ENCODE results near the gene ZNF512.
"Not testable (repeated sequence)": the region's sequence is repeated elsewhere in the genome, so short reads cannot be mapped to it uniquely, and the experiment has no call there.

Gene ZNF512

DNA sequence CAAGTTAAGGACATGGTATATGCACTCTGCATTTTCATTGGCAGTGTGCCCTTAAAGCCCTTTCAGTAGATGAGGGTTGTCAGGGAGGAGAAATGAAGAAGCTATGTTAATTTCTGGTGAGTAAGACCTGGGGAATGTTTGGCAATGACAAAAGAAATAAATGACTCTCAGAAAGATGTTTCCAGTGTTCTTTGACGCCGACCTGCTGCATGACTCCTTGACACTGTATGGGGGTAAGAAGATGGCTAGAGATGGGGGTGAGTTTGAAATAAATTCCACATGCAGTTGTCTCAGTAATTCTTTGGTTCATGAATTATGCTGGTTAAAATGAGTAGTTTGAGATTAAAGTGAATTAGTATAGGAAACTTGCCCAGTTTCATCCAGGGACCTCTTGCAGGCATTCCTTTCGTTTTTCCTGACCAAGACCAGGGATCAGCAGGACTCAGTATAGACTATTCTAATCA, 40.1 kb downstream of the ZNF512 start:
- Histone ChIP-seq H3K4me3 (ENCODE audit: low read length) (no peak overlapping the region), H3K9me3 (replicated peaks; ENCODE audit: low read length) (no peaks in the 10 kb centered on the region), H3K9ac (ENCODE audit: low read depth, low read length) (no peak overlapping the region), H3K4me1 (ENCODE audit: control insufficient read depth, insufficient read depth, low read length) (peaks cover 40% of the 10 kb centered on the region), H3K27me3 (ENCODE audit: control insufficient read depth, insufficient read depth, low read length) (no peaks in the 10 kb centered on the region), H3K4me2 (ENCODE audit: low read length) (peak overlapping the region; percentile 8), H3K36me3 (ENCODE audit: insufficient read depth, low read length) (peaks cover 54% of the 10 kb centered on the region)

DNA sequence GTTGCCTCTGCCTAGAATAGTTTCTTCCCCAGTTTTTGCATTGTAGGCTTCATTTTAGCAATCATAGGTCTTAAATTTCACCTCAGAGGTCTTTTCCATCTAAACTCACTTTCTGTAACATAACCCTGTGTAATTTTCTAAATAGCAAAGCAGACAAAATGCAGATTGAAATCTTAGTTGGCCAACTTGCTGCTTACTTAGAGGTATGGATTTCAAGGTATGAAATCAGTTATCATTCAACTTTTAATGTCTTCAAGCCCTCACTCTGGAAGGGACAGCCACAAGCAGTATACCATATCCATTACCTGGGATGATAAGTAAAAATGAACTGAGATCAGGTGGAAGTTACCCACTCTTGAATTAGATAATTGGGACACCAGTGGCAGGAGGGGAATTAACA, 42.1 kb downstream of the ZNF512 start:
- peaks cover 49% of the 10 kb centered on the region for H3K4me1 ChIP-seq (ENCODE audit: control insufficient read depth, insufficient read depth, low read length)
- no peak overlapping the region for H3K4me3 ChIP-seq (ENCODE audit: low read length)
- H3K9me3 ChIP-seq (replicated peaks; ENCODE audit: low read length), result no peaks in the 10 kb centered on the region
- no peaks in the 10 kb centered on the region for H3K27me3 ChIP-seq (ENCODE audit: control insufficient read depth, insufficient read depth, low read length)
- peaks cover 44% of the 10 kb centered on the region for H3K36me3 ChIP-seq (ENCODE audit: insufficient read depth, low read length)
- H3K9ac ChIP-seq (ENCODE audit: low read depth, low read length), result no peak overlapping the region
- no peak overlapping the region for H3K4me2 ChIP-seq (ENCODE audit: low read length)

DNA sequence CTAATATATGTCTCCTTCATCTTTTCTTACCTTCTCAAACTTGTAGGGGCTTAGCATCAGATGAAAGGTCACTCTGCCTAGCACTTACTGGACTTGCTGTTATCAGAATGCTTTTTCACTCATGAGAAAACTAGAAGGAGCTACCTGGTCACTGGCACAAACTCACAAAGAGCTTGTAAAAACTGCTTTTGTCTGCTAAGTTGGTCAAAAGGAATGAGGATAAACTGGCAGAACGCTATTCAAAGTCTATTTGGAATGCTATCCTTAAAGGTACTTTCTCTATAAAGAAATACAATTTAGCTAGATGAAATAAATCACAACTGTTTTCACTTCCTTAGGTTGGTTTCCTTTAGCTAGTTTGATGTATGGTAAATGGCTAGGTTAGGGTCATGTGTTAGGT, 43.5 kb downstream of the ZNF512 start:
- H3K27me3 ChIP-seq (ENCODE audit: control insufficient read depth, insufficient read depth, low read length); H3K4me2 ChIP-seq (ENCODE audit: low read length); H3K4me3 ChIP-seq (ENCODE audit: low read length); H3K9me3 ChIP-seq (replicated peaks; ENCODE audit: low read length): not testable (repeated sequence)
- Histone ChIP-seq H3K4me1 (ENCODE audit: control insufficient read depth, insufficient read depth, low read length) (peaks cover 49% of the 10 kb centered on the region), H3K36me3 (ENCODE audit: insufficient read depth, low read length) (peaks cover 34% of the 10 kb centered on the region), H3K9ac (ENCODE audit: low read depth, low read length) (peak overlapping the region; percentile 5)

DNA sequence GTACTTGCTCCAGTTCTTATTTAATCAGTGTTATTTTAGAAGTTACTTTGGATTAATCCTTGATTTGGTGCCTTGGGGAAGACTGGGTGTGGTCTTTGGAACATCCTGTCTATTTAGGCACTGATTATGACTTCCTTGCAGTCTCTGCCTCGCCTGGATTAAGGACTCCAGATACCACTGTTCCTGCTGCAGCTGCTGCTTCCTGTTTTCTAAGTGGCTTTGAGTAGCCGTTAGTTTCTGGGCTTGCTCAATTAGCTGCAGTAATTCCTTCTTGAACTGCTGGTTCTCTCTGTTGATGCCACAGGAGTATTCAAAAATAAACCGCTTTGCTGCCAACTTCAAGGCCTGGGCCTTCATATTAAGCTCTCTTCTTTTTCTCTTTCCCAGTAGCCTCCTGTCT, 44.1 kb downstream of the ZNF512 start:
- H3K4me2 ChIP-seq (ENCODE audit: low read length); H3K9me3 ChIP-seq (replicated peaks; ENCODE audit: low read length); H3K27me3 ChIP-seq (ENCODE audit: control insufficient read depth, insufficient read depth, low read length); H3K4me3 ChIP-seq (ENCODE audit: low read length): not testable (repeated sequence)
- Histone ChIP-seq H3K36me3 (ENCODE audit: insufficient read depth, low read length) (peaks cover 36% of the 10 kb centered on the region), H3K9ac (ENCODE audit: low read depth, low read length) (peak overlapping the region; percentile 69), H3K4me1 (ENCODE audit: control insufficient read depth, insufficient read depth, low read length) (peaks cover 45% of the 10 kb centered on the region)

DNA sequence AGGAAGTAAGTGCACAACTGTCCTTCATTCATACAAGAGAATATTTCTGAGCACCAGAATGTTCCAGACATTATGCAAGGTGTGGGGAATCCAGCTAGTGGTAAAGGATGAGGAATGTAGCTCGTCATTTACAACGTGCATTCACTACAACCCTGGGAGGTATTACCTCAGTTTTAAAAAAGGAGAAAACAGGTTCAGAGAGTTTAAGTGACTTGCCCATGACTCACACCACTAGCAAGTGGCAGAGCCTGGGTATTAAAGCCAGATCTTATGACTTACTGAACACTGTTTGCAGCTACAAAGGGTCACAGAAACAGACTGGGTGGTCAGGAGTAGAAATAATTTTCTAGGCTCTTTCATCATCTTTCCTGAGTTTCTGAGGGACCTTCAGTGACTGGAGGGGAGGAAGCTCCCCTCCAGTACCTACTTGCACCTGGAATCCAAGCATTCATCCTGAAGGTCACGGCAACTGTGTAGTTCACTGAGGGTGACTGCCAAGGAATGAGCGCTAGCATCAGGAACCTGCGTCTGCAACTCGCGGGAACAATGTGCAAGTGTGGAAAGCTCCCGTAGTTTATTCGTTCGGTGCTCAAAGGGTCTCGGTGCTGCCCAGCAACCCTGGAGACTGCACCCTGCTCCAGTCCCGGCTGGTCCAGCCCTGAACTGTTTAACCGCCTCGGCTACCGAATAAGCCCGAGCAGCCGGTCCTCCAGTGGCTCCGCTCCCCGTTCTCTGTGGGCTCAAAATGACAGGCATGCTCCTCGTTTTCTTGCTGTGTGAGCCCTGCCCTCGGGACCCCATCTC, 45.3 kb downstream of the ZNF512 start:
- Histone ChIP-seq H3K36me3 (ENCODE audit: insufficient read depth, low read length) (peaks cover 40% of the 10 kb centered on the region), H3K9ac (ENCODE audit: low read depth, low read length) (peak overlapping the region; percentile 96), H3K4me2 (ENCODE audit: low read length) (peak overlapping the region; percentile 87), H3K27me3 (ENCODE audit: control insufficient read depth, insufficient read depth, low read length) (no peaks in the 10 kb centered on the region), H3K4me3 (ENCODE audit: low read length) (peak overlapping the region; percentile 87), H3K4me1 (ENCODE audit: control insufficient read depth, insufficient read depth, low read length) (peaks cover 33% of the 10 kb centered on the region), H3K9me3 (replicated peaks; ENCODE audit: low read length) (no peaks in the 10 kb centered on the region)

DNA sequence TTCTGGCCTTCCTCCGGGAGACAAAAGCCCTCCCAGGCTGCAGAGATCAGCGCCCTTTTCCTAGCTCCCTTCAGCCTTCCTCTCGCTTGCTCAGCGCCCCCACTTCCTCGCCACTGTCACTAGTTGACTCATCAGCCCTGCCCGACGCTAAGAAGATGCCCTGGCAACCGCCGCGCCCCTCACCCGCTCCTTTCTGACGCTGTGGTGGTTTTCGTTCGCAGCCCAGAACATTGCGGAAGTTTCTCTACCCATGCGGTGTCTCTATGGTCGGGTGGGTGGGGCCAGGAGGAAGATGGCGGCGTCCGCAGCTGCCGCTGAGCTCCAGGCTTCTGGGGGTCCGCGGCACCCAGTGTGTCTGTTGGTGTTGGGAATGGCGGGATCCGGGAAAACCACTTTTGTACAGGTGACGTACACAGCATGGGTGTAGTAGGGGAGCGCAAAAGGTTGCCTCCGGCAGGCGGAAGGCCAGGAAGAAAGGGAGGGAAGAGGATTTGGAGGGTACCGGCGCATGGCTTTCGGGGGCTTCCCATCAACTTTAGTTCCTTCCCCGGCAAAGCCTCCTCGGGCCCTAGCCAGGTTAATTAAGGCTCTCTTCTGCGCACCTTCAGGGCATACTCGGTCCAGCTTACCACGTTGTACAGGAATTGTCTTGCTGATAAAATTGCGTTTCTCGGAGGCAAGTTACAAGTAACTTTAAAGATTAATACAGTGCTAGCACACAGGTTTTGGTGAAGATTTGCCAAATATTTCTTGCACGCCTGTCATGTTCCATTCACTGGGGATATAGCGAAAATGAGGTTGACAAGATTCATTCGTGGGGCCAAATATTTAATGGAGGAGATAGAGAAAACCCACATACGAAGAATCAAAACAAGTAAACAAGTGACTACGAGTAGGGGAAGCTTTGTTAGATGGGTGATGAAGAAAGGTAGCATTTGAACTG, 46.2 kb downstream of the ZNF512 start, which contains the start of the genes CCDC121 and GPN1:
Gene CCDC121 (minus strand): TSS at position 246 of the 943 bp plus-strand sequence. CDS start 1,213 bp downstream, outside the sequence.
Gene GPN1 (plus strand): TSS at position 284 of the 943 bp plus-strand sequence. CDS start 9 bp downstream, at position 293.
- no peaks in the 10 kb centered on the region for H3K27me3 ChIP-seq (ENCODE audit: control insufficient read depth, insufficient read depth, low read length)
- peak within 1 kb of the TSS; percentile 87 for H3K4me3 ChIP-seq (ENCODE audit: low read length)
- H3K9ac ChIP-seq (ENCODE audit: low read depth, low read length), result peak within 1 kb of the TSS; percentile 96

DNA sequence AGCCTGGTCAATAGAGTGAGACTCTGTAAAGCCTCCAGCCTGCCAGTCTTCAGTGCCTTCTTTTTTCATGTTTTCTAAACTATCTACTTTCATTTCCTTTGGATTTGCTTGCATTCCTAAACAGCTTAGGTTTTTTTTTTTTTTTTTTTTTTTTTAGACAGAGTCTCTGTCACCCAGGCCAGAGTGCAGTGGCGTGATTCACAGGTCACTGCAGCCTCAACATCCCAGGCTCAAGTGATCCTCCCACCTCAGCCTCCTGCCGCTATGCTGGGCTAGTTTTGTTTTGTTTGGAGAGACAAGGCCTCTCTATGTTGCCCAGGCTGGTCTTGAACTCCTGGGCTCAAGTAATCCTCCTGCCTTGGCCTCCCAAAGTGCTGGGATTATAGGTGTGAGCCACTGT, 47.4 kb downstream of the ZNF512 start:
- not testable (repeated sequence) for H3K4me3 ChIP-seq (ENCODE audit: low read length); H3K9me3 ChIP-seq (replicated peaks; ENCODE audit: low read length); H3K27me3 ChIP-seq (ENCODE audit: control insufficient read depth, insufficient read depth, low read length)

More for the DNA sequence above, 46.2 kb downstream of the ZNF512 start, which contains the start of the genes CCDC121 and GPN1:
- Histone ChIP-seq H3K4me1 (ENCODE audit: control insufficient read depth, insufficient read depth, low read length) (peaks cover 27% of the 10 kb centered on the region), H3K9me3 (replicated peaks; ENCODE audit: low read length) (no peaks in the 10 kb centered on the region), H3K4me2 (ENCODE audit: low read length) (peak within 1 kb of the TSS; percentile 87), H3K36me3 (ENCODE audit: insufficient read depth, low read length) (peaks cover 34% of the 10 kb centered on the region)

DNA sequence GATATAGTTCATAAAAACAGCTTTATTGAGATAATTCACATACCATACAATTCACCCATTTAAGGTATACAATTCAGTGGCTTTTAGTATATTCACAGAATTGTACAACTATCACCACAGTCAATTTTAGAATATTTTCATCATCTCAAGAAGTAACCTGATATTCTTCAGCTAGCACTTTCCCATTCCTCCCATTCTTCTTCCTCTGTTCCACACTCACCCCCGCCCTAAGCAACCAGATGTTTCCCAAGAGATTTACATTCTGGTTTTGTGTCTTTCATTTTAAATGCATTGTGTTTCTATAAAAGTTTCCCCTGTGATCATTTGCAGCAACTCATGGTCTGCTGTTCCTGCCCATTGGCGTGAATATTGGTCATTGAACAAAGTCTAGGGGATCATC, 51.4 kb downstream of the ZNF512 start:
- Histone ChIP-seq H3K27me3 (ENCODE audit: control insufficient read depth, insufficient read depth, low read length) (no peaks in the 10 kb centered on the region), H3K4me1 (ENCODE audit: control insufficient read depth, insufficient read depth, low read length) (peaks cover 29% of the 10 kb centered on the region), H3K4me2 (ENCODE audit: low read length) (no peak overlapping the region), H3K9ac (ENCODE audit: low read depth, low read length) (no peak overlapping the region), H3K36me3 (ENCODE audit: insufficient read depth, low read length) (peaks cover 54% of the 10 kb centered on the region), H3K9me3 (replicated peaks; ENCODE audit: low read length) (no peaks in the 10 kb centered on the region), H3K4me3 (ENCODE audit: low read length) (no peak overlapping the region)

More for the DNA sequence above, 47.4 kb downstream of the ZNF512 start:
- Histone ChIP-seq H3K36me3 (ENCODE audit: insufficient read depth, low read length) (peaks cover 33% of the 10 kb centered on the region), H3K4me1 (ENCODE audit: control insufficient read depth, insufficient read depth, low read length) (peaks cover 27% of the 10 kb centered on the region)
- not testable (repeated sequence) for H3K9ac ChIP-seq (ENCODE audit: low read depth, low read length); H3K4me2 ChIP-seq (ENCODE audit: low read length)

DNA sequence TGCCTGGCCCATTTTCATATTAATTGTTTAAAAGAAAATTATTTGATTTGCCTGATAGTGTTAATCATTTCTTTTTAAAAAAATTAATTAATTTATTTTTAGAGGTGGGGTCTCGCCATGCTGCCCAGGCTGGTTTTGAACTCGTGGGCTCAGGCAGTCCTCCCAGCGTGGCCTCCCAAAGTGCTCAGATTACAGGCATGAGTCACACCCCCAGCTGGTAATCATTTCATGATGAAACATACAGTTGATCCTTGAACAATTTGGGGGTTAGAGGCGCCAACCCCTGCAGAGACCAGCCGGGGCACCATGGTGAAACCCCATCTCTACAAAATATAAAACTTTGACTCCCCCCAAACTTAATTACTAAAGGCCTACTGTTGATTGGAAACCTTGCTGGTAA, 53.9 kb downstream of the ZNF512 start:
- H3K4me3 ChIP-seq (ENCODE audit: low read length), result no peak overlapping the region
- no peak overlapping the region for H3K9ac ChIP-seq (ENCODE audit: low read depth, low read length)
- no peaks in the 10 kb centered on the region for H3K9me3 ChIP-seq (replicated peaks; ENCODE audit: low read length)
- H3K4me1 ChIP-seq (ENCODE audit: control insufficient read depth, insufficient read depth, low read length), result peaks cover 25% of the 10 kb centered on the region
- no peak overlapping the region for H3K4me2 ChIP-seq (ENCODE audit: low read length)
- H3K27me3 ChIP-seq (ENCODE audit: control insufficient read depth, insufficient read depth, low read length), result no peaks in the 10 kb centered on the region
- H3K36me3 ChIP-seq (ENCODE audit: insufficient read depth, low read length), result peaks cover 70% of the 10 kb centered on the region

DNA sequence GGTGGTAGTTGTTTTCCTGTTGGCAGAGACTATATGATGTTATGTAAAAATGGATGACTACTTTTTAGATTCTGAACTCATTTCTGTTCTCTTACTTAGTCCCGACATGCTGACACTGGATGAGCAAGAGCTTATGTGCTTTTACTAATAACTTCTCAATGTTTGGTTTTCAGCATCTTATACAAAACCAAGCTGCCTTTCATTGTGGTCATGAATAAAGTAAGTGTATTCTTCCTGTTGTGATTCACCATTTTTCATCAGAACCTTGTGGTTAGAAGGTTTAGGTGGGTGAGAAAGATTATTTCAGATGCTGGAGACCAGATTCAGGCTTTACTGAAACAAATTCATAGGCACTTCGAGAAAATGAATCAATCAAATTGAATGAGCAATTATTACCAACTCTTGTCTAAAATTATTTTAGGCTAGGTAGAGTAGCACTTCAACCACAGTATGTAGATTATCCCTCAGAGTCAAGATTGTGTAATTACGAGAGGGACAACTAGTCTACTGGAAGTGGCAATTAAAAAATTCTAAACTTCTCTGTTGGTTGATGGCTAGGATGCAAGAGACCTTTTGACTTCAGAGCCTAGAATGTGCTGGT, 55.3 kb downstream of the ZNF512 start:
- Histone ChIP-seq H3K4me1 (ENCODE audit: control insufficient read depth, insufficient read depth, low read length) (peaks cover 25% of the 10 kb centered on the region), H3K27me3 (ENCODE audit: control insufficient read depth, insufficient read depth, low read length) (no peaks in the 10 kb centered on the region), H3K36me3 (ENCODE audit: insufficient read depth, low read length) (peaks cover 62% of the 10 kb centered on the region), H3K4me2 (ENCODE audit: low read length) (peak overlapping the region; percentile 64), H3K9ac (ENCODE audit: low read depth, low read length) (peak overlapping the region; percentile 43), H3K4me3 (ENCODE audit: low read length) (no peak overlapping the region), H3K9me3 (replicated peaks; ENCODE audit: low read length) (no peaks in the 10 kb centered on the region)

DNA sequence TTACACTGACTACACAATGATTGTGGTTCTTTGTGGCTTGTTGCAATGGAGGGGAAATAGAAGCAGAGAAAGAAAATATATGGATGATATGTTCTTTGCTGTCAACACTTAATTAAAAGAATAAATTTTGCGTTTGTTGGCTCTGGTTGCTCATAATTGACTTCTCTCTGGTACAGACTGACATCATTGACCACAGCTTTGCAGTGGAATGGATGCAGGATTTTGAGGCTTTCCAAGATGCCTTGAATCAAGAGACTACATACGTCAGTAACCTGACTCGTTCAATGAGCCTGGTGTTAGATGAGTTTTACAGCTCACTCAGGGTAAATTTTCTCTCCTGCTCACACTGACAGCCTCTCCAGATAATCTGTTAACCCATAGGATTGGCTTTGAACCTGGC, 55.9 kb downstream of the ZNF512 start:
- H3K9me3 ChIP-seq (replicated peaks; ENCODE audit: low read length), result no peaks in the 10 kb centered on the region
- H3K4me1 ChIP-seq (ENCODE audit: control insufficient read depth, insufficient read depth, low read length), result peaks cover 25% of the 10 kb centered on the region
- H3K9ac ChIP-seq (ENCODE audit: low read depth, low read length), result peak overlapping the region; percentile 43
- H3K4me2 ChIP-seq (ENCODE audit: low read length), result peak overlapping the region; percentile 64
- H3K36me3 ChIP-seq (ENCODE audit: insufficient read depth, low read length), result peaks cover 66% of the 10 kb centered on the region
- no peak overlapping the region for H3K4me3 ChIP-seq (ENCODE audit: low read length)
- no peaks in the 10 kb centered on the region for H3K27me3 ChIP-seq (ENCODE audit: control insufficient read depth, insufficient read depth, low read length)

Measured in skeletal muscle satellite cell (primary cell).